HCT116 (cell line): ENCODE results near the gene CDK13.

ENCODE experiments used
- CTCF ChIP-seq, 3 experiments: fragments of 200-600 bp in 1 of 3; sonication (generic) in 1 of 3; IDR thresholded peaks in 2 of 3; conservative IDR thresholded peaks in 1 of 3; 2 replicates each; pipeline ENCODE4 v1.5.1; 2012 to 2017; ENCODE audit warnings: low read depth in 2 of 3, low read length in 2 of 3, antibody characterized with exemption in 1 of 3, borderline replicate concordance in 1 of 3, control low read depth in 1 of 3, mild to moderate bottlenecking in 1 of 3, mixed read lengths in 1 of 3, mixed run types in 1 of 3, moderate library complexity in 1 of 3; ENCODE audit not compliant: insufficient read depth in 1 of 3
- EGR1 ChIP-seq: IDR thresholded peaks from 2 replicates; pipeline ENCODE4 v1.6.1; 2012; ENCODE audit warnings: low read depth
- ELF1 ChIP-seq: IDR thresholded peaks from 2 replicates; pipeline ENCODE4 v1.6.1; 2012; ENCODE audit warnings: low read depth, borderline replicate concordance
- EZH2 ChIP-seq: fragments of 200-600 bp; sonication (generic); IDR thresholded peaks from 2 replicates; pipeline ENCODE4 v1.6.1; 2017; ENCODE audit warnings: antibody characterized with exemption, mixed run types
- POLR2A ChIP-seq: IDR thresholded peaks from 2 replicates; pipeline ENCODE4 v1.7.0; 2011; ENCODE audit warnings: borderline replicate concordance; ENCODE audit not compliant: insufficient read depth, insufficient read length; ENCODE audit errors: extremely low read depth
- REST ChIP-seq: IDR thresholded peaks from 2 replicates; pipeline ENCODE4 v1.6.1; 2012; ENCODE audit warnings: low read depth
- SP1 ChIP-seq: IDR thresholded peaks from 2 replicates; pipeline ENCODE4 v1.6.1; 2012; ENCODE audit warnings: low read depth
- TF ChIP-seq, protein P1 (sequence below): IDR thresholded peaks from 2 replicates; pipeline ENCODE4 v1.6.1; 2012

GRCh38 chr7:40137563-40137962, 187.5 kb downstream of the CDK13 start:
- TF ChIP-seq EZH2 = no peak
- TF ChIP-seq, protein P1, sequence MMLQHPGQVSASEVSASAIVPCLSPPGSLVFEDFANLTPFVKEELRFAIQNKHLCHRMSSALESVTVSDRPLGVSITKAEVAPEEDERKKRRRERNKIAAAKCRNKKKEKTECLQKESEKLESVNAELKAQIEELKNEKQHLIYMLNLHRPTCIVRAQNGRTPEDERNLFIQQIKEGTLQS = no peak
- no peak for TF ChIP-seq POLR2A
- TF ChIP-seq ELF1 = no peak
- TF ChIP-seq EGR1 = no peak
- TF ChIP-seq REST = no peak
- TF ChIP-seq SP1 = no peak
- no peak for TF ChIP-seq CTCF (IDR thresholded peaks at IDR 0.05 in 2 of 3, conservative IDR thresholded peaks at IDR 0.05 in 1 of 3; ENCODE audit: borderline replicate concordance in 1 of 3, insufficient read depth in 1 of 3, low read depth in 2 of 3, low read length in 2 of 3)
